Stimulated activated naive CD8-positive, alpha-beta T cell treated with anti-CD3 and anti-CD28 coated beads, Interleukin-15, Interleukin-2, amounts not matched to agents 100 ng/mL and 50 ng/mL, for 24 hours (primary cell): ENCODE results near the gene SMPDL3B.
"Not testable (repeated sequence)": the region's sequence is repeated elsewhere in the genome, so short reads cannot be mapped to it uniquely, and the experiment has no call there.

Experiments
- H3K27ac Mint-ChIP-seq: one replicate; pipeline ENCODE4 v1.8.0; 2021; ENCODE audit warnings: mild to moderate bottlenecking, mixed read lengths
- H3K27me3 Mint-ChIP-seq: one replicate; pipeline ENCODE4 v1.8.0; 2021; ENCODE audit warnings: mixed read lengths
- H3K36me3 Mint-ChIP-seq: one replicate; pipeline ENCODE4 v1.8.0; 2021; ENCODE audit warnings: low read depth, mixed read lengths
- H3K4me1 Mint-ChIP-seq: one replicate; pipeline ENCODE4 v1.8.0; 2021; ENCODE audit warnings: low read depth, mixed read lengths
- H3K4me3 Mint-ChIP-seq: one replicate; pipeline ENCODE4 v1.8.0; 2021; ENCODE audit warnings: mild to moderate bottlenecking, mixed read lengths
- H3K9me3 Mint-ChIP-seq: one replicate; pipeline ENCODE4 v1.8.0; 2021; ENCODE audit warnings: mixed read lengths

Gene SMPDL3B

GRCh38 chr1:27971674-27972073 lies 36.9 kb downstream of the SMPDL3B start:
- Mint-ChIP-seq H3K27ac (no peak overlapping the region), H3K36me3 (peaks cover 22% of the 10 kb centered on the region), H3K27me3 (no peaks in the 10 kb centered on the region), H3K4me3 (no peak overlapping the region), H3K9me3 (no peaks in the 10 kb centered on the region), H3K4me1 (peaks cover 24% of the 10 kb centered on the region)

- Mint-ChIP-seq H3K27ac (no peak overlapping the region), H3K4me1 (peaks cover 24% of the 10 kb centered on the region), H3K36me3 (peaks cover 24% of the 10 kb centered on the region)
Measured at GRCh38 chr1:27972141-27972540, 37.3 kb downstream of the SMPDL3B start.

GRCh38 chr1:27973771-27974416 lies 39.1 kb downstream of the SMPDL3B start:
- Mint-ChIP-seq H3K4me3 (no peak overlapping the region), H3K4me1 (peaks cover 10% of the 10 kb centered on the region), H3K9me3 (no peaks in the 10 kb centered on the region), H3K36me3 (peaks cover 18% of the 10 kb centered on the region), H3K27ac (peak overlapping the region; percentile 16), H3K27me3 (no peaks in the 10 kb centered on the region)

More at GRCh38 chr1:27972141-27972540, 37.3 kb downstream of the SMPDL3B start:
- Mint-ChIP-seq H3K9me3 (no peaks in the 10 kb centered on the region), H3K27me3 (no peaks in the 10 kb centered on the region), H3K4me3 (no peak overlapping the region)

- Mint-ChIP-seq H3K27ac (no peak overlapping the region), H3K4me3 (no peak overlapping the region), H3K4me1 (peaks cover 5% of the 10 kb centered on the region), H3K9me3 (no peaks in the 10 kb centered on the region), H3K27me3 (no peaks in the 10 kb centered on the region), H3K36me3 (peaks cover 18% of the 10 kb centered on the region)
Measured at GRCh38 chr1:27974417-27974781, 39.6 kb downstream of the SMPDL3B start.

GRCh38 chr1:27979151-27979858 lies 44.5 kb downstream of the SMPDL3B start:
- no peaks in the 10 kb centered on the region for H3K27me3 Mint-ChIP-seq
- no peak overlapping the region for H3K4me3 Mint-ChIP-seq
- H3K27ac Mint-ChIP-seq: no peak overlapping the region
- no peaks in the 10 kb centered on the region for H3K4me1 Mint-ChIP-seq
- peaks cover 7% of the 10 kb centered on the region for H3K36me3 Mint-ChIP-seq
- no peaks in the 10 kb centered on the region for H3K9me3 Mint-ChIP-seq

- no peaks in the 10 kb centered on the region for H3K4me1 Mint-ChIP-seq
- no peak overlapping the region for H3K27ac Mint-ChIP-seq
- H3K27me3 Mint-ChIP-seq: no peaks in the 10 kb centered on the region
- H3K36me3 Mint-ChIP-seq: peaks cover 8% of the 10 kb centered on the region
- no peak overlapping the region for H3K4me3 Mint-ChIP-seq
- no peaks in the 10 kb centered on the region for H3K9me3 Mint-ChIP-seq
Measured at GRCh38 chr1:27979859-27980201, 45.0 kb downstream of the SMPDL3B start.

- Mint-ChIP-seq H3K9me3 (no peaks in the 10 kb centered on the region), H3K36me3 (peaks cover 13% of the 10 kb centered on the region), H3K4me1 (no peaks in the 10 kb centered on the region), H3K27me3 (no peaks in the 10 kb centered on the region), H3K4me3 (no peak overlapping the region), H3K27ac (no peak overlapping the region)
Measured at GRCh38 chr1:27980216-27980845, 45.5 kb downstream of the SMPDL3B start.

GRCh38 chr1:27981145-27981544 lies 46.3 kb downstream of the SMPDL3B start:
- peaks cover 15% of the 10 kb centered on the region for H3K36me3 Mint-ChIP-seq

GRCh38 chr1:27990920-27991537 lies 56.2 kb downstream of the SMPDL3B start:
- no peak overlapping the region for H3K4me3 Mint-ChIP-seq
- no peaks in the 10 kb centered on the region for H3K27me3 Mint-ChIP-seq
- peaks cover 60% of the 10 kb centered on the region for H3K36me3 Mint-ChIP-seq
- H3K9me3 Mint-ChIP-seq: no peaks in the 10 kb centered on the region
- peaks cover 33% of the 10 kb centered on the region for H3K4me1 Mint-ChIP-seq
- H3K27ac Mint-ChIP-seq: no peak overlapping the region

More at GRCh38 chr1:27981145-27981544, 46.3 kb downstream of the SMPDL3B start:
- H3K27me3 Mint-ChIP-seq: no peaks in the 10 kb centered on the region
- no peak overlapping the region for H3K4me3 Mint-ChIP-seq
- no peaks in the 10 kb centered on the region for H3K9me3 Mint-ChIP-seq
- peak overlapping the region; percentile 18 for H3K27ac Mint-ChIP-seq
- no peaks in the 10 kb centered on the region for H3K4me1 Mint-ChIP-seq

- H3K4me3 Mint-ChIP-seq: no peak overlapping the region
Measured at GRCh38 chr1:27992276-27992675, 57.5 kb downstream of the SMPDL3B start.

GRCh38 chr1:27993241-27993640 lies 58.4 kb downstream of the SMPDL3B start:
- Mint-ChIP-seq H3K27me3 (no peaks in the 10 kb centered on the region), H3K36me3 (peaks cover 69% of the 10 kb centered on the region), H3K27ac (peak overlapping the region; percentile 79), H3K9me3 (no peaks in the 10 kb centered on the region), H3K4me3 (no peak overlapping the region), H3K4me1 (peaks cover 27% of the 10 kb centered on the region)

More at GRCh38 chr1:27992276-27992675, 57.5 kb downstream of the SMPDL3B start:
- Mint-ChIP-seq H3K27ac (peak overlapping the region; percentile 79), H3K36me3 (peaks cover 67% of the 10 kb centered on the region), H3K9me3 (no peaks in the 10 kb centered on the region), H3K4me1 (peaks cover 28% of the 10 kb centered on the region), H3K27me3 (no peaks in the 10 kb centered on the region)

- H3K4me1 Mint-ChIP-seq: peaks cover 27% of the 10 kb centered on the region
- H3K36me3 Mint-ChIP-seq: peaks cover 64% of the 10 kb centered on the region
- H3K4me3 Mint-ChIP-seq: no peak overlapping the region
Measured at GRCh38 chr1:27994060-27994459, 59.3 kb downstream of the SMPDL3B start.

GRCh38 chr1:27994526-27994925 lies 59.7 kb downstream of the SMPDL3B start:
- not testable (repeated sequence) for H3K4me3 Mint-ChIP-seq, H3K9me3 Mint-ChIP-seq, H3K27ac Mint-ChIP-seq, H3K27me3 Mint-ChIP-seq
- Mint-ChIP-seq H3K36me3 (peaks cover 63% of the 10 kb centered on the region), H3K4me1 (peaks cover 27% of the 10 kb centered on the region)

More at GRCh38 chr1:27994060-27994459, 59.3 kb downstream of the SMPDL3B start:
- no peak overlapping the region for H3K27ac Mint-ChIP-seq
- no peaks in the 10 kb centered on the region for H3K9me3 Mint-ChIP-seq
- no peaks in the 10 kb centered on the region for H3K27me3 Mint-ChIP-seq

- Mint-ChIP-seq H3K4me1 (peaks cover 2% of the 10 kb centered on the region), H3K9me3 (no peaks in the 10 kb centered on the region), H3K27me3 (no peaks in the 10 kb centered on the region), H3K27ac (no peak overlapping the region), H3K36me3 (peaks cover 44% of the 10 kb centered on the region), H3K4me3 (no peak overlapping the region)
Measured at GRCh38 chr1:27999055-27999454, 64.3 kb downstream of the SMPDL3B start.

GRCh38 chr1:28002600-28002999 lies 67.8 kb downstream of the SMPDL3B start:
- Mint-ChIP-seq H3K4me1 (no peaks in the 10 kb centered on the region), H3K4me3 (no peak overlapping the region), H3K27me3 (no peaks in the 10 kb centered on the region), H3K9me3 (no peaks in the 10 kb centered on the region), H3K27ac (no peak overlapping the region), H3K36me3 (peaks cover 48% of the 10 kb centered on the region)
